ENCODE results near the gene JHY. TPM values are rescaled to one million over a fixed set of nuclear protein-coding genes. Genes with fewer than 3 reads are reported as not detected.

The JHY gene
- total RNA-seq, 1 experiment from 2014 or later: 0.79 TPM

GRCh38 chr11:122888162-122888561 is 5.6 kb downstream of the JHY start:
- no peak overlapping the region for H3K4me2 ChIP-seq (ENCODE audit: insufficient read depth, insufficient read length, low read length)
- Mint-ChIP-seq H3K4me3 (no peak overlapping the region), H3K27me3 (ENCODE audit: low read depth) (peaks cover 4% of the 10 kb centered on the region; the same call in 1 of the 2 replicates), H3K4me1 (peaks cover 7 to 10% of the 10 kb centered on the region in 2 experiments), H3K27ac (no peak overlapping the region), H3K36me3 (ENCODE audit: insufficient read depth in 1 of 3, low read depth in 3 of 3) (no peaks in the 10 kb centered on the region), H3K9me3 (no peaks in the 10 kb centered on the region)
- H2BK5ac ChIP-seq (ENCODE audit: insufficient read length, low read length): no peak overlapping the region
- DNase-seq: no peak
- no peak for TF ChIP-seq CTCF (conservative IDR thresholded peaks at IDR 0.05)
- no peak overlapping the region for H4K91ac ChIP-seq (ENCODE audit: insufficient read length, low read depth, low read length)
- H4K5ac ChIP-seq (ENCODE audit: insufficient read length, low read depth, low read length): no peak overlapping the region
- H3K27ac ChIP-seq (ENCODE audit: insufficient read length, low read depth, low read length): no peak overlapping the region
- H2BK20ac ChIP-seq (ENCODE audit: low read depth, low read length, poor library complexity, severe bottlenecking): no peak overlapping the region
- H2BK120ac ChIP-seq (ENCODE audit: low read depth, low read length, poor library complexity, severe bottlenecking): no peak overlapping the region
- no CpG with 5 or more reads among the region's 2 CpGs for whole genome bisulfite sequencing (ENCODE audit: extremely low coverage, insufficient read length, low lambda C conversion rate)
- no peak overlapping the region for H4K8ac ChIP-seq (replicated peaks; ENCODE audit: insufficient read length, low read depth, low read length)
- H2BK15ac ChIP-seq (ENCODE audit: low read depth, low read length): no peak overlapping the region
- H3K14ac ChIP-seq (ENCODE audit: insufficient read depth, low read length): no peak overlapping the region
- H3K23me2 ChIP-seq (ENCODE audit: insufficient read length, low read depth, low read length, poor library complexity, severe bottlenecking): peaks cover 4% of the 10 kb centered on the region
- H2AK5ac ChIP-seq (ENCODE audit: insufficient read length, low read length): no peak overlapping the region
- H3K27me3 ChIP-seq (ENCODE audit: insufficient read depth, low read length): no peaks in the 10 kb centered on the region
- no peak overlapping the region for H2BK12ac ChIP-seq (ENCODE audit: insufficient read length, low read depth, low read length)
- H3K56ac ChIP-seq (ENCODE audit: insufficient read length, low read depth, low read length): no peak overlapping the region
- H4K20me1 ChIP-seq (ENCODE audit: control insufficient read depth, insufficient read depth, insufficient read length): no peaks in the 10 kb centered on the region
- H3K79me2 ChIP-seq (ENCODE audit: insufficient read depth, low read length): no peaks in the 10 kb centered on the region
- no peak overlapping the region for H3K9ac ChIP-seq (ENCODE audit: extremely low read depth, insufficient read length, low read length)
- no peaks in the 10 kb centered on the region for H3K9me3 ChIP-seq (ENCODE audit: control insufficient read depth, low read depth, low read length)
- no peak overlapping the region for H3K18ac ChIP-seq (ENCODE audit: insufficient read length, low read depth, low read length)
- no peak overlapping the region for H3T11ph ChIP-seq (ENCODE audit: low read length)
- H3K4ac ChIP-seq (ENCODE audit: low read depth, low read length): no peak overlapping the region
- no peak overlapping the region for H2AFZ ChIP-seq (ENCODE audit: low read length)
- no peaks in the 10 kb centered on the region for H3K4me1 ChIP-seq (ENCODE audit: insufficient read depth, low read length)
- H3K23ac ChIP-seq (ENCODE audit: insufficient read length, low read depth, low read length): no peak overlapping the region
- no peaks in the 10 kb centered on the region for H3K79me1 ChIP-seq (ENCODE audit: insufficient read depth, low read depth, low read length, poor library complexity, severe bottlenecking)
